Testis (tissue), 3 donors: ENCODE data around the gene PTPRC. TPM values are rescaled to one million over a fixed set of nuclear protein-coding genes. Genes with fewer than 3 reads are reported as not detected.

Experiments used
- DNase-seq: peaks from one replicate; pipeline ENCODE4 v3.0.0-alpha.2; 2019
- H3K27ac ChIP-seq, 2 donors: fragments of 200-600 bp; sonication (generic); one replicate each; pipeline ENCODE4 v1.5.1; 2019
- H3K27me3 ChIP-seq: fragments of 200-600 bp; sonication (generic); one replicate; pipeline ENCODE4 v1.5.1; 2019
- H3K36me3 ChIP-seq: fragments of 200-600 bp; sonication (generic); one replicate; pipeline ENCODE4 v1.5.1; 2017; ENCODE audit warnings: low read depth; ENCODE audit errors: missing control alignments
- H3K4me1 ChIP-seq: fragments of 200-600 bp; sonication (generic); one replicate; pipeline ENCODE4 v1.5.1; 2019
- H3K4me3 ChIP-seq, 2 donors: fragments of 200-600 bp; sonication (generic); one replicate each; pipeline ENCODE4 v1.5.1; 2017 to 2019
- H3K9me3 ChIP-seq: fragments of 200-600 bp; sonication (generic); one replicate; pipeline ENCODE4 v1.5.1; 2017
- CTCF ChIP-seq, 3 experiments: fragments of 450-650 bp in 2 of 3; fragments of 200-600 bp in 1 of 3; sonication (generic) in 1 of 3; IDR thresholded peaks; one replicate each; pipeline ENCODE4 v1.5.1; 2016 to 2019; ENCODE audit warnings: antibody characterized with exemption in 3 of 3, mild to moderate bottlenecking in 2 of 3, moderate library complexity in 1 of 3
- POLR2A ChIP-seq: fragments of 450-650 bp; IDR thresholded peaks from one replicate; pipeline ENCODE4 v1.6.1; 2017; ENCODE audit warnings: antibody characterized with exemption, mild to moderate bottlenecking, moderate library complexity
- WGBS, 2 donors: methylation state at CpG; one replicate each; pipeline ENCODE4 v1.1.5; 2018; 5-methylcytosine and 5-hydroxymethylcytosine counted together
- intact Hi-C: fragments of 100-400 bp; cut with DNase I; formaldehyde crosslinking; loops from one replicate; pipeline ENCODE4 v1.15.1; 2023; ENCODE audit warnings: low total_unique reads
- polyA plus RNA-seq: library from polyadenylated mRNA; stranded (reverse); fragments of 350-450 nt; fragmentation: Illumina TruSeq; extraction: RNeasy Lipid Tissue Mini Kit (QIAGEN cat#74804); gene quantifications from one replicate; pipeline ENCODE4 v1.2.3, GENCODE V29; 2014; ENCODE audit warnings: low read depth, low replicate concordance; ENCODE audit not compliant: insufficient read depth
- total RNA-seq, 2 donors: library from RNA; depleted of rRNA; stranded (reverse); fragments of >200 nt; gene quantifications; one replicate each; pipeline ENCODE4 v1.2.3, GENCODE V29; 2016

The PTPRC gene
- total and polyA plus RNA-seq, 3 donors from 2014 or later: 5.1 to 10.8 (median 9.7) TPM

DNA sequence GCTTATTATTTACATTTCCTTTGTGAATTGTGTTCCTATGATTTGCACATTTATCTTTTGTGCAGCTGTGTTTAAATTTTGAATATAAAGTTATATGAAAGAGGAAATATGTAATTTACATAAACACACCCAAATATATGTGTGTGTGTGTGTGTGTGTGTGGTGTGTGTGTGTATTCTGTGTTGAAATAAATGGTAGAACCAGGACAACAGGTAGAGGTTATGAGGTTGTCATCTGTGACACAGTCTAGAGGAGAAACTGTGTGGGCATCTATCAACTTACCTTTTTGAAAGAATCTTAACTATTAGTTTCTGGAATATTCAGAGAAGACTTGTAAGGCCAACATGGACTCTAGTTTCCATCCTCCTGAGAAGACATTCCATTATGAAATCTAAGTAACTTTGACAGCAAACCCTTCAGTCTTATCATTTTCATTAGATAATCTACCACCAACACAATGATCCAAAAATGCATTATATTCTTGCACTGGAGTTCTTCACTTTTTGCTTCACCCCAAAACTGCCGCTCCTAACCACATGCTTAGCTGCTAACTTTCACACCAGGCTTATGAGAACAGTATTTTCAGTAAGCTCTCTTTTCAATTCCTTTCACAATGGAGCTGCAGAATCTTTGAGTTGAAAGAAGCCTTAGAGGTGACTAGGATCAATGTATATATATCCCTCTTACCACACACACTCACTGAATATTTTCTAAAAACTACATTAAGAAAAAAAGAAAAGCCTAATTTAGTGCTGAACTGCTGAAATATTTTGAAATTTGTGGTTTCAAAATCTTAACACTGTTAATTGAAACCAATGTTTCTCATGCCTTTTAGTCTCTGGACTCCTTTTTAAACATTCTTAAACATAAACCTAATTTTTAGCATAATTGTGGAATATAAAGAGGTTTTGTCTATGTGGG, 21.8 kb downstream of the PTPRC start:
- 94 to 95% methylated on average over 1 of the region's 1 CpG for WGBS, 2 donors
- DNase-seq: no peak
- H3K36me3 ChIP-seq: no peaks in the 10 kb centered on the region
- H3K27me3 ChIP-seq: no peaks in the 10 kb centered on the region
- H3K4me3 ChIP-seq: no peak overlapping the region
- H3K9me3 ChIP-seq: no peaks in the 10 kb centered on the region
- H3K27ac ChIP-seq: no peak overlapping the region
- intact Hi-C loops: no loop called here
- H3K4me1 ChIP-seq: no peaks in the 10 kb centered on the region
- TF ChIP-seq POLR2A (no peak), CTCF (IDR thresholded peaks at IDR 0.05) (no peak)

- no peak overlapping the region for H3K4me3 ChIP-seq
- no peak for TF ChIP-seq CTCF (IDR thresholded peaks at IDR 0.05)
- TF ChIP-seq POLR2A: no peak
- H3K27me3 ChIP-seq: no peaks in the 10 kb centered on the region
- no peaks in the 10 kb centered on the region for H3K4me1 ChIP-seq
- H3K27ac ChIP-seq: no peak overlapping the region
- no peaks in the 10 kb centered on the region for H3K36me3 ChIP-seq
- no peak for DNase-seq
- 88 to 91% methylated on average over 5 of the region's 5 CpGs for WGBS, 2 donors
- no peaks in the 10 kb centered on the region for H3K9me3 ChIP-seq
- intact Hi-C loops: no loop called here
Observed at GRCh38 chr1:198662821-198663220, 24.0 kb downstream of the PTPRC start.

DNA sequence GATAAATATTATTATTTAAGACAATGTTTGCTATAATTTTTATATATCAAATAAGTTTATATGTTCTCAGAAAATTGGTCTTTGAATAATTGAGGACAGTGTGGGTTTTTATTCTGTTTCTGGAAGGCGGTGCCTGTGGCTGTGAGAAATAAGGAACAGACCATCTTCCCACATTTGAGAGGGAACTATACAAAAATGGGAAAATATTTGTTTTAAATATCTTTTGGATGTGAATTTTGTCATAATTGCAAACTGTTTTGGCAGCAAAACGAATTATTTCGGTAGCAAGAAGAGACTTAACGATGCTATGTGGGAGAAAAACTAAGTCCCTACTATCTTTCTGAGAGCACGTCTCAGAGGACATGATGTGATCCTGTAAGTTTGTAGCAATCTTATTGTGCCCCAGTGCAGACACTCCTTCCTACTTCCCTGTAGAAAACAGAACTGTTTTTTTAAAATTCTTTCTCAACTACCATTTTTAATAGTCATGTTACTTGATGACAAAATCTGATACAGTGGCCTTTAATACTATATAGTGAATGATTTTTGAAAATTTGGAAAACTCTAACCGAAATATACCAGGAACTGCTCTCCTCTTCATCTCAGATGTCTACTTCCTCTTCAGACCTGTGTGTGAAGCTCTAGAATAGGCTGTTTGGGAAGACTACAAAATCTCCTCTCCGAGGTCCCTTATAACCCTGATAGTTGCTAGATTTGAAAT, 25.4 kb downstream of the PTPRC start:
- intact Hi-C loops: no loop called here
- DNase-seq: no peak
- Histone ChIP-seq H3K9me3 (no peaks in the 10 kb centered on the region), H3K36me3 (no peaks in the 10 kb centered on the region), H3K27ac (peak overlapping the region in 1 of 2 donors; percentile 64), H3K27me3 (no peaks in the 10 kb centered on the region), H3K4me1 (no peaks in the 10 kb centered on the region), H3K4me3 (no peak overlapping the region)
- TF ChIP-seq CTCF (IDR thresholded peaks at IDR 0.05): no peak
- TF ChIP-seq POLR2A: no peak
- WGBS, 2 donors: 27% methylated on average over 7 of the region's 7 CpGs

GRCh38 chr1:198667186-198667585, 28.3 kb downstream of the PTPRC start:
- intact Hi-C loops: no loop called here

More at GRCh38 chr1:198667186-198667585, 28.3 kb downstream of the PTPRC start:
- Histone ChIP-seq H3K36me3 (no peaks in the 10 kb centered on the region), H3K4me3 (no peak overlapping the region), H3K9me3 (no peaks in the 10 kb centered on the region), H3K4me1 (no peaks in the 10 kb centered on the region), H3K27ac (no peak overlapping the region), H3K27me3 (no peaks in the 10 kb centered on the region)
- TF ChIP-seq POLR2A (no peak), CTCF (IDR thresholded peaks at IDR 0.05) (no peak)
- no peak for DNase-seq
